Esophagus muscularis mucosa (tissue), 3 donors: Measurements from ENCODE around the gene FDPS.

Source experiments
- POLR2A ChIP-seq: fragments of 450-650 bp; IDR thresholded peaks from one replicate; pipeline ENCODE4 v1.6.1; 2017; ENCODE audit warnings: antibody characterized with exemption, moderate library complexity, mild to moderate bottlenecking, low read depth
- POLR2AphosphoS5 ChIP-seq, 2 donors: sonication (generic); formaldehyde crosslinking; IDR thresholded peaks; one replicate each; pipeline ENCODE4 v1.6.1; 2017; ENCODE audit warnings: antibody characterized with exemption in 2 of 2
- TF ChIP-seq, protein P1 (sequence below), 3 experiments: fragments of 200-600 bp in 2 of 3; fragments of 450-650 bp in 1 of 3; sonication (generic) in 2 of 3; IDR thresholded peaks; one replicate each; pipeline ENCODE4 v1.5.1; 2017 to 2019; ENCODE audit warnings: antibody characterized with exemption in 3 of 3, mild to moderate bottlenecking in 2 of 3, moderate library complexity in 1 of 3

GRCh38 chr1:155294520-155295182, 14.0 kb upstream of the FDPS start:
- TF ChIP-seq, protein P1, sequence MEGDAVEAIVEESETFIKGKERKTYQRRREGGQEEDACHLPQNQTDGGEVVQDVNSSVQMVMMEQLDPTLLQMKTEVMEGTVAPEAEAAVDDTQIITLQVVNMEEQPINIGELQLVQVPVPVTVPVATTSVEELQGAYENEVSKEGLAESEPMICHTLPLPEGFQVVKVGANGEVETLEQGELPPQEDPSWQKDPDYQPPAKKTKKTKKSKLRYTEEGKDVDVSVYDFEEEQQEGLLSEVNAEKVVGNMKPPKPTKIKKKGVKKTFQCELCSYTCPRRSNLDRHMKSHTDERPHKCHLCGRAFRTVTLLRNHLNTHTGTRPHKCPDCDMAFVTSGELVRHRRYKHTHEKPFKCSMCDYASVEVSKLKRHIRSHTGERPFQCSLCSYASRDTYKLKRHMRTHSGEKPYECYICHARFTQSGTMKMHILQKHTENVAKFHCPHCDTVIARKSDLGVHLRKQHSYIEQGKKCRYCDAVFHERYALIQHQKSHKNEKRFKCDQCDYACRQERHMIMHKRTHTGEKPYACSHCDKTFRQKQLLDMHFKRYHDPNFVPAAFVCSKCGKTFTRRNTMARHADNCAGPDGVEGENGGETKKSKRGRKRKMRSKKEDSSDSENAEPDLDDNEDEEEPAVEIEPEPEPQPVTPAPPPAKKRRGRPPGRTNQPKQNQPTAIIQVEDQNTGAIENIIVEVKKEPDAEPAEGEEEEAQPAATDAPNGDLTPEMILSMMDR (IDR thresholded peaks at IDR 0.05) = no peak
- TF ChIP-seq POLR2A (no peak), POLR2AphosphoS5 (IDR thresholded peaks at IDR 0.05) (no peak)
